H1 (cell line): ENCODE data around the gene INPP4B. TPM values are rescaled to one million over a fixed set of nuclear protein-coding genes. Genes with fewer than 3 reads are reported as not detected.

Source experiments
- CTCF ChIA-PET: fragments of 300-600 bp; sonication (Branson Sonifier 250); formaldehyde crosslinking; loops from one replicate; lab custom pipeline; 2021; ENCODE audit not compliant: partially characterized antibody; lab: Charles Lee
- POLR2A ChIA-PET: fragments of 300-600 bp; sonication (Branson Sonifier 250); formaldehyde crosslinking; loops from one replicate; lab custom pipeline; 2021; ENCODE audit warnings: inconsistent platforms; ENCODE audit not compliant: partially characterized antibody; lab: Charles Lee
- DNase-seq, 2 experiments: peaks; one replicate each; pipeline versions ENCODE4 v3.0.0 to v3.0.0-alpha.2; 2010 to 2022; ENCODE audit warnings: low spot score in 2 of 2, low read depth in 1 of 2, mixed read lengths in 1 of 2
- FAIRE-seq: peaks from 2 replicates; lab custom pipeline; 2011; peaks lifted over from hg19 to GRCh38; lab: Jason Lieb, UNC
- H2AFZ ChIP-seq: 2 replicates; pipeline ENCODE4 v1.8.1; 2012; ENCODE audit warnings: low read length, inconsistent platforms
- H2AK5ac ChIP-seq: 2 replicates; pipeline ENCODE4 v1.6.1; 2013; ENCODE audit warnings: low read depth, low read length
- H2BK120ac ChIP-seq: replicated peaks from 2 replicates; pipeline ENCODE3; 2013; ENCODE audit warnings: low read depth, low read length, inconsistent platforms
- H2BK12ac ChIP-seq: 2 replicates; pipeline ENCODE4 v1.6.1; 2013; ENCODE audit warnings: low read depth, low read length
- H2BK15ac ChIP-seq: 2 replicates; pipeline ENCODE4 v1.6.1; 2013; ENCODE audit warnings: low read length
- H2BK20ac ChIP-seq: 2 replicates; pipeline ENCODE4 v1.6.1; 2013; ENCODE audit warnings: low read length
- H2BK5ac ChIP-seq: 2 replicates; pipeline ENCODE4 v1.6.1; 2013; ENCODE audit warnings: low read depth, low read length
- H3K14ac ChIP-seq: 2 replicates; pipeline ENCODE4 v1.6.1; 2013; ENCODE audit warnings: inconsistent platforms; ENCODE audit not compliant: insufficient read length
- H3K18ac ChIP-seq: 2 replicates; pipeline ENCODE4 v1.6.1; 2013; ENCODE audit warnings: low read length; ENCODE audit errors: extremely low read depth
- H3K23ac ChIP-seq: 2 replicates; pipeline ENCODE4 v1.6.1; 2013; ENCODE audit warnings: inconsistent platforms; ENCODE audit not compliant: insufficient read length
- H3K23me2 ChIP-seq: 2 replicates; pipeline ENCODE4 v1.6.1; 2013; ENCODE audit warnings: low read depth, low read length
- H3K27ac ChIP-seq: 2 replicates; pipeline ENCODE4 v1.6.1; 2011; ENCODE audit warnings: low read depth, low read length, inconsistent platforms
- H3K27me3 ChIP-seq, 4 experiments: replicated peaks in 1 of 4; 1 replicate in 1 of 4; 2 replicates in 3 of 4; pipeline versions ENCODE4 v1.6.1 to v1.8.1; 2011 to 2013; ENCODE audit warnings: low read length in 3 of 4, mild to moderate bottlenecking in 3 of 4, inconsistent platforms in 2 of 4, mixed read lengths in 2 of 4, moderate library complexity in 1 of 4; ENCODE audit not compliant: control insufficient read depth in 3 of 4, insufficient read depth in 3 of 4; ENCODE audit errors: extremely low read depth in 1 of 4
- H3K36me3 ChIP-seq, 4 experiments: 2 replicates each; pipeline versions ENCODE4 v1.6.1 to v1.8.1; 2011 to 2013; ENCODE audit warnings: mild to moderate bottlenecking in 4 of 4, low read length in 3 of 4, moderate library complexity in 2 of 4, control low read depth in 1 of 4, inconsistent platforms in 1 of 4; ENCODE audit not compliant: insufficient read depth in 4 of 4, control insufficient read depth in 2 of 4
- H3K4ac ChIP-seq: replicated peaks from 2 replicates; pipeline ENCODE3; 2013; ENCODE audit warnings: low read length, low read depth, mixed read lengths, inconsistent platforms; ENCODE audit not compliant: insufficient read length
- H3K4me1 ChIP-seq, 4 experiments: replicated peaks in 1 of 4; 1 replicate in 1 of 4; 2 replicates in 3 of 4; pipeline versions ENCODE4 v1.6.1 to v1.8.1; 2011 to 2013; ENCODE audit warnings: low read length in 3 of 4, inconsistent platforms in 2 of 4, mixed read lengths in 1 of 4; ENCODE audit not compliant: insufficient read depth in 4 of 4, control insufficient read depth in 3 of 4
- H3K4me2 ChIP-seq, 2 experiments: 2 replicates each; pipeline versions ENCODE4 v1.6.1 to v1.8.1; 2011 to 2013; ENCODE audit warnings: low read depth in 2 of 2, low read length in 2 of 2, control low read depth in 1 of 2, inconsistent platforms in 1 of 2, mild to moderate bottlenecking in 1 of 2; ENCODE audit not compliant: insufficient read depth in 1 of 2
- H3K4me3 ChIP-seq, 4 experiments: fragments of 200-600, 300-600 bp in 1 of 4; sonication (generic), shearing (Covaris generic), sonication (Bioruptor Twin) in 1 of 4; 2 replicates each; pipeline versions ENCODE4 v1.5.1 to v1.8.1; 2011 to 2016; ENCODE audit warnings: low read length in 4 of 4, low read depth in 3 of 4, control low read depth in 2 of 4, inconsistent platforms in 2 of 4, mild to moderate bottlenecking in 2 of 4, mixed read lengths in 1 of 4, moderate library complexity in 1 of 4; ENCODE audit not compliant: insufficient read depth in 2 of 4; ENCODE audit errors: extremely low read depth in 1 of 4
- H3K56ac ChIP-seq: replicated peaks from 2 replicates; pipeline ENCODE3; 2013; ENCODE audit warnings: low read depth, mild to moderate bottlenecking, mixed read lengths, low read length, inconsistent platforms; ENCODE audit not compliant: insufficient read length
- H3K79me1 ChIP-seq: 2 replicates; pipeline ENCODE4 v1.6.1; 2013; ENCODE audit warnings: low read depth, low read length, control low read depth
- H3K79me2 ChIP-seq, 2 experiments: 2 replicates each; pipeline versions ENCODE4 v1.6.1 to v1.8.1; 2012 to 2013; ENCODE audit warnings: low read length in 2 of 2, mild to moderate bottlenecking in 2 of 2, inconsistent platforms in 1 of 2; ENCODE audit not compliant: insufficient read depth in 2 of 2, control insufficient read depth in 1 of 2
- H3K9ac ChIP-seq, 4 experiments: replicated peaks in 1 of 4; 1 replicate in 1 of 4; 2 replicates in 3 of 4; pipeline versions ENCODE4 v1.6.1 to v1.8.1; 2011 to 2013; ENCODE audit warnings: low read depth in 3 of 4, low read length in 3 of 4, control low read depth in 2 of 4, mild to moderate bottlenecking in 2 of 4, moderate library complexity in 2 of 4, inconsistent platforms in 1 of 4; ENCODE audit errors: extremely low read depth in 1 of 4
- H3K9me3 ChIP-seq, 2 experiments: 2 replicates each; pipeline versions ENCODE4 v1.6.1 to v1.8.1; 2012 to 2013; ENCODE audit warnings: mild to moderate bottlenecking in 2 of 2, moderate library complexity in 2 of 2, control low read depth in 1 of 2, inconsistent platforms in 1 of 2, low read depth in 1 of 2, low read length in 1 of 2, mixed read lengths in 1 of 2; ENCODE audit not compliant: insufficient read depth in 2 of 2
- H4K20me1 ChIP-seq, 2 experiments: replicated peaks in 1 of 2; 2 replicates each; pipeline versions ENCODE3 to v1.8.1; 2011 to 2013; ENCODE audit warnings: inconsistent platforms in 2 of 2, low read length in 2 of 2, mild to moderate bottlenecking in 1 of 2; ENCODE audit not compliant: insufficient read depth in 2 of 2, control insufficient read depth in 1 of 2
- H4K5ac ChIP-seq: 2 replicates; pipeline ENCODE4 v1.6.1; 2013; ENCODE audit warnings: low read length, low read depth, mixed read lengths, inconsistent platforms; ENCODE audit not compliant: insufficient read length
- H4K8ac ChIP-seq: 2 replicates; pipeline ENCODE4 v1.8.0; 2013; ENCODE audit warnings: mild to moderate bottlenecking, moderate library complexity, low read length, inconsistent platforms; ENCODE audit not compliant: insufficient read depth; ENCODE audit errors: extremely low read depth
- H4K91ac ChIP-seq: replicated peaks from 2 replicates; pipeline ENCODE3; 2013; ENCODE audit warnings: low read length, mixed read lengths, inconsistent platforms; ENCODE audit not compliant: insufficient read length
- POU5F1 ChIP-seq: IDR thresholded peaks from 2 replicates; pipeline ENCODE4 v1.6.1; 2011; ENCODE audit warnings: low read depth, mild to moderate bottlenecking, low read length, moderate library complexity
- RXRA ChIP-seq: IDR thresholded peaks from 2 replicates; pipeline ENCODE4 v1.6.1; 2011; ENCODE audit warnings: low read depth, mild to moderate bottlenecking, low read length, moderate library complexity; ENCODE audit not compliant: insufficient read depth
- WGBS, 2 experiments: shearing (Covaris generic) in 1 of 2; methylation state at CpG; one replicate each; pipeline versions ENCODE4 v1.1.6 to v1.1.7; 2013 to 2015; ENCODE audit warnings: low lambda C conversion rate in 2 of 2, mixed read lengths in 2 of 2, inconsistent platforms in 1 of 2, low coverage in 1 of 2, missing lambda C conversion rate in 1 of 2; ENCODE audit not compliant: insufficient replicate concordance in 2 of 2, insufficient coverage in 1 of 2, insufficient read length in 1 of 2; ENCODE audit errors: extremely low coverage in 1 of 2, missing lambda C conversion rate in 1 of 2; 5-methylcytosine and 5-hydroxymethylcytosine counted together
- polyA plus RNA-seq, 7 experiments: library from polyadenylated mRNA; depleted of rRNA in 3 of 7; stranded (reverse) in 5 of 7; unstranded in 2 of 7; fragments of >200 nt in 5 of 7; fragments of 200-250 nt in 2 of 7; gene quantifications; 1 replicate in 5 of 7; 2 replicates in 1 of 7; 4 replicates in 1 of 7; pipeline versions ENCODE4 v1.2.1 to v1.2.3, GENCODE V29; 2011 to 2013; ENCODE audit warnings: missing spikeins in 2 of 7, mixed read lengths in 2 of 7
- total RNA-seq: library from RNA; stranded (reverse); fragmentation: NEBNext Ultra II Directional; extraction: Animal tissue kit (Norgen Biotek cat#: 25700); gene quantifications from 2 replicates; pipeline ENCODE4 v1.2.1, GENCODE V29; 2021

Gene INPP4B
- total and polyA plus RNA-seq, 2 of the 8 experiments (the other 6 are each of a cell fraction or from before 2014, with no cell fraction given): 0.11 to 0.54 TPM

- no peak overlapping the region for H2BK5ac ChIP-seq
- 90% methylated on average over 3 of the region's 3 CpGs; no CpG with 5 or more reads in 1 of the 2 experiments for WGBS, 2 experiments
- no peak overlapping the region for H3K56ac ChIP-seq
- H2BK20ac ChIP-seq: no peak overlapping the region
- H4K5ac ChIP-seq: no peak overlapping the region
- no peak overlapping the region for H3K4me2 ChIP-seq
- H2BK120ac ChIP-seq: no peak overlapping the region
- no peaks in the 10 kb centered on the region for H4K20me1 ChIP-seq
- no peak overlapping the region for H4K91ac ChIP-seq
- CTCF ChIA-PET: interaction anchor here (0.5 to 2.9 kb wide), 18 partner anchors 11 to 513 kb away, joined by 3 to 23 read pairs (median 4); no protein-coding TSS in a partner anchor
- no peak overlapping the region for H3K4me3 ChIP-seq
- 0 out of 2 replicates have a peak overlapping the region, but pooled peaks have one; percentile 20 for H2AFZ ChIP-seq
- no peak overlapping the region for H3K4ac ChIP-seq
- POLR2A ChIA-PET: no interaction called here
- no peaks in the 10 kb centered on the region for H3K79me1 ChIP-seq
- no peak overlapping the region for H3K27ac ChIP-seq
- H3K14ac ChIP-seq: no peak overlapping the region
- peak overlapping the region; percentile 9; the same call in 1 of the 2 replicates for H2BK15ac ChIP-seq
- H3K27me3 ChIP-seq: no peaks in the 10 kb centered on the region
- no peaks in the 10 kb centered on the region for H3K23me2 ChIP-seq
- H2BK12ac ChIP-seq: no peak overlapping the region
- no peaks in the 10 kb centered on the region for H3K4me1 ChIP-seq
- no peak overlapping the region for H3K18ac ChIP-seq
- H3K23ac ChIP-seq: no peak overlapping the region
- DNase-seq: no peak
- no peak overlapping the region for H3K9ac ChIP-seq
- H4K8ac ChIP-seq: no peak overlapping the region
- no peaks in the 10 kb centered on the region for H3K79me2 ChIP-seq
- no peaks in the 10 kb centered on the region for H3K9me3 ChIP-seq
- no peak for FAIRE-seq
- TF ChIP-seq POU5F1 (no peak), RXRA (no peak)
- H2AK5ac ChIP-seq: no peak overlapping the region
- no peaks in the 10 kb centered on the region for H3K36me3 ChIP-seq
Observed at GRCh38 chr4:142354041-142354440, 492.1 kb downstream of the INPP4B start.
